HG03139 (cell line): ENCODE results near the gene PQBP1.
"Not testable (repeated sequence)": the region's sequence is repeated elsewhere in the genome, so short reads cannot be mapped to it uniquely, and the experiment has no call there.

Experiments used
- ATAC-seq: cut with Tn5 transposase; IDR thresholded peaks from one replicate; pipeline ENCODE4 v1.9.1; 2021; ENCODE audit not compliant: unreplicated experiment

PQBP1 gene, protein sequence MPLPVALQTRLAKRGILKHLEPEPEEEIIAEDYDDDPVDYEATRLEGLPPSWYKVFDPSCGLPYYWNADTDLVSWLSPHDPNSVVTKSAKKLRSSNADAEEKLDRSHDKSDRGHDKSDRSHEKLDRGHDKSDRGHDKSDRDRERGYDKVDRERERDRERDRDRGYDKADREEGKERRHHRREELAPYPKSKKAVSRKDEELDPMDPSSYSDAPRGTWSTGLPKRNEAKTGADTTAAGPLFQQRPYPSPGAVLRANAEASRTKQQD

DNA sequence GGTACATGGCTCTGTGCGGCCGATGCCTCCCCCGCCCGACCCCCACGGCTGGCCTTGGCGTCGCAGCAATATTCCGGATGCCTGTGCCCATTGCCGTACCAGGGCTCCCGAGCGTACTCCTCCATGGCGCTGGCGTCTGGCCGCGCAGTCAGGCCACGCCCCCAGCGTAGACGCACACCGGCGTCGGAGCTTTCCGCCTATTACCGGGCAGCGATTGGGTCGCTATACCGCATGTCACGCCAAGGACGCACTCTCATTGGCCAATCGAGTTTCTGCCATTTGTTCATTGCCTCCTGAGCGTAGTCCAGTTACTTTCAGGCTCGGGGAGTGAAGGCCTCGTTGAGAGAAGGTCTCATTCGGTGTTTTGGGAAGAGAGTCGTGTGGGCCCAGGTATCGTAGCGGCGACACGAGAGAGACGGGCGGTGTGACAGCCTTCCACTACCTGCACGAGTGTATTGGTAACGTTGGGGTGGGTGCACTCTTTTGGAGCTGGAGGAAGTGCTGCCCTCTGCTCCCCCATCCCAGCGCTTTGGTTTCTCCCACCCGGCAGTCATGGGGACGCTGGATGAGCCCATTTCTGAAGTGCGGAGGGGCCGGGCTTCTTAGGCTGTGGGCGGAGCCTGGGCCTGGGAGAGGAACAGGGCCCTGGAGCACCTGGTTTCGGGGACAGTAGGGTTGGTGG is at the start of gene PQBP1, which contains the start of gene TIMM17B:
Gene PQBP1 (plus strand): TSS at position 306 of the 682 bp plus-strand sequence. CDS start 580 bp downstream, outside the sequence.
Gene TIMM17B (minus strand): TSS at position 144 of the 682 bp plus-strand sequence. CDS start 19 bp downstream, at position 125.
- peak; percentile 86 for ATAC-seq

DNA sequence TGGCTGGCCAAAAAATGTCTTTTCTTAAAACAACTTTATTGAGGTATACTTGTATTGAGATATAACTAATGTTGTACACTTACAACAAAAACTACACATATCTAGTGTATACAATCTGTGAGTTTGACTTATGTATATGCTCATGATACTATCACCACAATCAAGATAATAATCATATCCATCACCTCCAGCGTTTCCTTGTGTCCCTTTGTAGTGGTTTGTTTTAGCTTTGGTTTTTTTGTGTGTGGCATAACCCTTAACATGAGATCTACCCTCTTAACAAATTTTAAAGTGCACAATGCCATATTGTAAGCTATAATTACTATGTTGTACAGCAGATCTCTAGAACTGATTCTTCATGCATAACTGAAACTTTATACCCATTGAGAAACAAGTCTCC is 48.9 kb upstream of the PQBP1 start:
- no peak for ATAC-seq

DNA sequence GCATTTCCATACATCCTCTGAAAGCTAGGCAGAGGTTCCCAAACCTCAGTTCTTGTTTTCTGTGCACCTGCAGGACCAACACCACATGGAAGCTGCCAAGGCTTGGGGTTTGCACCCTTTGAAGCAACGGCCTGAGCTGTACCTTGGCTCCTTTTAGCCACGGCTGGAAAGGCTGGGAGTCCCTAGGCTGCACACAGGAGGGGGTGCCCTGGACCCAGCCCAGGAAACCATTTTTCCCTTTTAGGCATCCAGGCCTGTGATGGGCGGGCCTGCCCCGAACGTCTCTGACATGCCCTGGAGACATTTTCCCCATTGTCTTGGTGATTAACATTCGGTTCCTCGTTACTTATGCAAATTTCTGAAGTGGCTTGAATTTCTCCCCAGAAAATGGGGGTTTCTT is 44.9 kb upstream of the PQBP1 start:
- ATAC-seq: no peak

DNA sequence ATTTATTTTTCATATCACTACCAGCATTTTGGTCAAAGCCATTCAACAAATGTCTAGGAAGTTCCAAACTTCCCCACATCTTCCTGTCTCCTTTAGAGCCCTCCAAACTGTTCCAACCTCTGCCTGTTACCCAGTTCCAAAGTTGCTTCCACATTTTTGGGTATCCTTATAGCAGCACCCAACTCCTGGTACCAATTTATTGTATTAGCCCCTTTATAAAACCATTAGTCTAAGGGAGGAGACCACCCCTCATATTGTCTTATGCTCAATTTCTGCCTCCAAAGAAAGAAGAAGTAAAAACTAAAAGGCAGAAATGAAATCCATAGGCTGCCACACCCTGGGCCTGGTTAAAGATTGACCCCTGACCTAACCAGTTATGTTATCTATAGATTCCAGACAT is 44.2 kb upstream of the PQBP1 start:
- ATAC-seq: not testable (repeated sequence)

DNA sequence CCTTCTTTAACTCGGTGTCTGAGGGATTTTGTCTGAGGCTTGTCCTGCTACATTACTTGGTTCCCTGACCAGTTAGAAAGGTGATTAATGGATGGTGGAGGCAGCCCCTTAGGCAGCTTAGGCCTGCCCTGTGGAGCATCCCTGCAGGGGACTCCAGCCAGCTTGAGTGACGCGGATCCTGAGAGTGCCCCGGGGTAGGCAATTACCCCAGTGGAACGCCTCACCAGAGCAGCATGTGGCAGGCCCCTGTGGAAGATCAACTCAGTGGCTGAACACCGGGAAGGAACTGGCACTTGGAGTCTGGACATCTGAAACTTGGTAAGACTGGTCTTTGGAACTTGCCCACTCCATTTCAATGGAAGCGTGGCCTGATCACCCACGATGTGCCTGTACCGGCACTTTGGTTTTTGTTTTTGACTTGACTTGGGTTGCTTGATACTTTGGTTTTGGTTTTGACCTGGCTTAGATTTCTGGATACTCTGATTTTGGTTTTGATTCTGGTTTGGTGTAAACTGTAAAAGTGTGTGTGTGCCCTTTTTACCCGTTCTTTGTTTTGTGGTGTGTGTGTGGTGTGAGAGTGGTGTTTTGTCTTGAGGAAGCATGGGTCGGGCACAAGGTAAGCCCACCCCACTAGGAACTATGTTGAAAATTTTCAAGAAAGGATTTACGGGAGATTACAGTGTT is 43.5 kb upstream of the PQBP1 start:
- ATAC-seq: not testable (repeated sequence)

DNA sequence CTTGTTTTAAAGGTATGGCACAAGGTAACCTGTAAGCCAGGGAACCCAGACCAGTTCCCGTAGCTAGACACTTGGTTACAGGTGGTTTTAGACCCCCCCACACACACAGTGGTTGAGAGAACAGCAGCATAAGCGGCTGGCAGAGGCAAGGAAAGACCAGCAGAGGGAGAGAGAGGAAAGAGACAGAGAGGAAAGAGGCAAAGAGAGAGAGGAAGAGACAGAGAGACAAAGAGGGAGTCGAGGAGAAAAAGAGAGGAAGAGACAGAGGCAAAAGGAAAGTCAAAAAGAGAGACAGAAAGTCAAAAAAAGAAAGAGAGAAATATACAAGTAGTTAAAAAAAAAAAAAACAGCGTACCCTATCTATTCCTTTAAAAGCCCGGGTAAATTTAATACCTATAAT is 42.8 kb upstream of the PQBP1 start:
- no peak for ATAC-seq

DNA sequence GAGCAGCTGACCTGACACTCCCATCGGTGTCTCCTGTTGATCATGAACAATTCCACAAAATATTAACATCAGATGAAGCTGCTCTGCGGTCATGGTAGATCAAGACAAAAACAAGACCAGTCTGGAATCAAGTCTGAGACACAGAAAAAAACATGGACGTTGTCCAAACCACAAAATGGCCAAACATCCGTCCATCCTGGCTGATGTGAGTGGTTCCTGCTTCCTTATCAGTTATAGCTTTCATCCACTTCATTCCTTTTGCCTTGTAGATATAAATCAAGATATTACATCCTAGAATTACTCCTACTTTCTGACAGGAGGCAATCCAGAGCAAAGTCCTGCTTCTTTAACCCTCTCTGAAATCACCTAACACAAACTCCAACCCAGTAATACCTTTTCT is 33.5 kb upstream of the PQBP1 start:
- no peak for ATAC-seq

DNA sequence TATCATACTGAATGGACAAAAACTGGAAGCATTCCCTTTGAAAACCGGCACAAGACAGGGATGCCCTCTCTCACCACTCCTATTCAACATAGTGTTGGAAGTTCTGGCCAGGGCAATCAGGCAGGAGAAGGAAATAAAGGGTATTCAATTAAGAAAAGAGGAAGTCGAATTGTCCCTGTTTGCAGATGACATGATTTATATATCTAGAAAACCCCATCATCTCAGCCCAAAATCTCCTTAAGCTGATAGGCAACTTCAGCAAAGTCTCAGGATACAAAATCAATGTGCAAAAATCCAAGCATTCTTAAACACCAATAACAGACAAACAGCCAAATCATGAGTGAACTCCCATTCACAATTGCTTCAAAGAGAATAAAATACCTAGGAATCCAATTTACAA is 25.7 kb upstream of the PQBP1 start:
- ATAC-seq: not testable (repeated sequence)

DNA sequence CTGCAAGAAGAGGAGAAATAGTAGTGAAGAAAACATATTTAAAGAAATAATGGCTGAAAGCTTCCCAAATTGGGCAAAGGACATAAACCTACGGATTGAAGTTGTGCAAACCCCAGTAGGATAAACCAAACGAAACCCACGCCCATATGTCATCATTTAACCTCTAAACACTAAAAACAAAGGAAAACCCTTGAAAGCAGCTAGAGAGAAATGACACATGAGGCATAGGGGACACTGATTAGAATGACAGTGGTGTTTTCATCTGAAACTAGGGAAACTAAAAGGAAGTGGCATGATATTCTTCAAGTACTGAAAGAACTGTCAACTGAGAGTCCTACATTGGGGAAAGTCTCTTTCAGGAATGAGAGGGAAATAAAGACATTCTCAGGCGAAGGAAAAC is 20.8 kb upstream of the PQBP1 start:
- not testable (repeated sequence) for ATAC-seq

DNA sequence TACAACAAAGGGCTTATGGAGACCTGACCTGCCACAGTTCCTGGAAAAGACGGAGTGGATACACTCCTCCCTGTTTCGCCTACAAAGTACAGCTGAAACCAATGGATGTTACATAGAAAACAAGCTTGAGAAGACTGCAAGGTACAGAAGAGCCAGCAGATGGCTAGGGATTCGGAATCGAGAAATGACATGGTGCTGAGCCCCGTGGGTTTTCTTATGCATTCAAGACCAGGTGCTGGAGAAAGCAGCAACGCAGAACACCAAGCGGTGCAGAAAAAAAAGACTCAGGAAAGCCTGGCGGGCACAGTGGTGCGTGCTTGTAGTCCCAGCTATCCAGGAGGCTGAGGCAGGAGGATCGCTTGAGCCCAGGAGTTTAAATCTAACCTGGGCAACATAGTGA is 14.0 kb upstream of the PQBP1 start:
- ATAC-seq: no peak

DNA sequence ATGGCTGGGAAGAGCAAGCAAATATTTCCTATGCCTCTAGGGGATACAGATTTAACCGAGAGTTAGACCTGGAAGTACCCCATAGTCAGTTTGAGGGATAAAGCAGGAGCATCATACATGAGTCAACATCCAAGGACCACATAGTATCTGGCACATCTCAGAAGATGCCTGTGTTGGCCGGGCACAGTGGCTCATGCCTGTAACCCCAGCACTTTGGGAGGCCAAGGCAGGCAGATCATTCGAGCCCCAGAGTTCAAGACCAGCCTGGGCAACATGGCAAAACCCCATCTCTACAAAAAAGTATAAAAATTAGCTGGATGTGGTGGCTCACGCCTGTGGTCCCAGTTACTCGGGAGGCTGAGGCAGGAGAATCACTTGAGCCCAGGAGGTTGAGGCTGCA is 11.1 kb upstream of the PQBP1 start:
- ATAC-seq: not testable (repeated sequence)

DNA sequence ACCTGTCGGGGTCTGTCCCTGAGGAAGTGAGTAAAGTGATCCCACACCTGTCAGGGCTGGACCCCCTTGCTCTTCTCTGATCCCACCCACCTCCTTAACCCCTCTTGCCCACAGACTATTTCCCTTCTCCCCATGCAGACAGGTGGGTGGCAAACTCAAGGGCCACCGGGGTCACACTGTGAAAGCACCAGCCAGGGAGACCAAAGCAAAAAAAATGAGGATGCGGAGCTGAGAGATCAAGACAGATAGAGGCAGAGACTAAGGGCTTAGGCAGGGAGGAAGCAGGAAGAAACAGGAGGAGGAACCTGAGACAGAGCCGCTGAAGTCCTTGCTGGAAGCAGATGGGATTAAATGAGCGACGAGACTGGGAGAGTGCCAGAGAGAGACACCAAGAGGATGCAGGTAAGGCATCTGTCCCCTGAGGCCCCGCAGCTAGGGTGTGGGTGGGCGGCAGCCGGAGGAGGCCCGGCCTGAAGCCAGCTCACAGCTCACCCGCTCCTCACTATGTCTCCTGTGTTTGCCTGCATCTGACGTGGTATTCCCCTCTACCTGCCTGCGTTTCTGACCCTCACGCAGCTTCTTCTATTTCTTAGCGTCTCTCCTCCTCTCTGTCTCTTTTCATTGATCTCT is 7.3 kb upstream of the PQBP1 start:
- no peak for ATAC-seq

DNA sequence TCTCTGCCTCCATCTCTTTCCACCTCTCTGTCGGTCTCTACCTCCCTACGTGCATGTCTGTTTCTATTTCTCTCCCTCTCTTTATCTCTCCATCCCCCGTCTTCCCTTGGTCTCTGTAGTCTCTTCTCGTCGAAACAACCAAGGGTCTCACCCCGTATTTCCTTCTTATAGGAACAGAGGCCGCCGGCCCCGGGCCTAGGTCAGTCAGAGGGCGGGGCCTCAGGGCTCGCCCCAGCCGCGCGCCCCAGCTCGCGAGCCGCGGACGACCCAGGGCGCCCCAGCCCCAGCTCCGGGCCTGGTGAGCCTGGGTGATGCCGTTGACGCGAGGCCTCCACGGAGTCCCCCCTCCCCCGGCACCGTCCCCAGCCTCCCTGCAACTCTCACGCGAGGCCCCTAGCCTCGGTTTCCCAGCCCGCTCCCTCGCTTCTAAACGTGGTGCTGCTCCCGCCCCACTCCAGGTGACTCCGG is 6.8 kb upstream of the PQBP1 start:
- no peak for ATAC-seq

DNA sequence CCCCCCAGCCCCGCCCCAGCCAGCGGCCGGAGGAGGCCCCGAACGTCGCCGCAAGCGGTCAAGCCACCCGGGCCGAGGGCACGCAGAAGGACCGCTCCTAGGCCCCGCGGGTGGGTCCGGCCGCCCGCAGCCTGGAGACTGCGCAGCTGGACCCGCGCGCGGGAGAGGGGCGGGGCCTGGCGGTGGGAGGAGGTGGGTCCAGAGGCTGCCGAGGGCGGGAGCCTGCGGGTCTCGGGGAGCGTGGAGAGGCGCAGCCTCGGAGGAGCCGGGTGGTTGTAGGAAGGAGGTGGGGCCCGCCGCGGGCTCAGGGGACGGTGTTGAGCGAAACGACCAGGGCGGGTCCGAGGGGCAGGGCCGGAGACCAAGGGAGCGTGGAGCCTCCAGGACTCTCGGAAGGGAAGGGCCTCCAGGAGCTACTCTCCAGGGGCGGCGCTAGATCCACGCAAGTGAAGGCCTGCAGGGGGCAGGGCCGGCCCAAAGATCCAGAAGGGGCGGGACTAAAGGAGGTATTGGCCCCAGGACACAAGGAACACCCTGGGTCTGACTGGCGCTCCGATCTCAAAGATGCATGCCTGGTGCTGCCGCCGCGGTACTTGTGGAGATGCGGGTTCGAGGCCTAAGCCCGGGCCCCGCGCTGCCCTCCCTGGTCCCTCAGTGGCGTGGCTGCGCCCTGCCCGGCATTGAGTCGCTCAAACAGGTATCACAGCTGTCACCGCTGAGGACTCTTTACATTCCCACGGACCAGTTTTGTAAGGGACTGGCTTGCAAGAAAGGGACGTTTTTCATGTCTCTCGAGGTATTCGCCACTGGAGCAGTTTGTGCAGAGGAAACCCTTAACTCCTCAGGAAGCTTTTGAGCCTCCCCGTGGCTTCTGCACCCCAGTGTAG is 6.1 kb upstream of the PQBP1 start:
- ATAC-seq: peak; percentile 79

DNA sequence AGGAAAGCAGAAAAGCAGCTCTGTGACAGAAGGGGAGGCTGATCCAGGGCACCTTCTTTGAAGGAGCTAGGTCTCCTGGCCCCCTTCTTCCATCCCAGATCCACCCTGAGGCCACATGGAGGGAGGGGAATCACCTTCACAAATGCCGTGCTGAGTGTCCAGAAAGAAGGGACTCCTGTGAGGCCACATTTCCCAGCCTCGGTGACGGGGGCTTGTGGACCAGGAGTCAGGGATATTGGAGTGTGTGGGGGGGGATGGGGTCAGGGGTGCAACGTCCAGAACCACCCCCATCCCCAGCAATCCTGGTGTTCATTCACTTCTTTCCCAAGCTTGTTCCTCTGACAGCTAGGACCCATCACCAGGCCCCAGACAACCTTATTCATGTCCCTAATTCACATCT is 4.8 kb upstream of the PQBP1 start:
- no peak for ATAC-seq

DNA sequence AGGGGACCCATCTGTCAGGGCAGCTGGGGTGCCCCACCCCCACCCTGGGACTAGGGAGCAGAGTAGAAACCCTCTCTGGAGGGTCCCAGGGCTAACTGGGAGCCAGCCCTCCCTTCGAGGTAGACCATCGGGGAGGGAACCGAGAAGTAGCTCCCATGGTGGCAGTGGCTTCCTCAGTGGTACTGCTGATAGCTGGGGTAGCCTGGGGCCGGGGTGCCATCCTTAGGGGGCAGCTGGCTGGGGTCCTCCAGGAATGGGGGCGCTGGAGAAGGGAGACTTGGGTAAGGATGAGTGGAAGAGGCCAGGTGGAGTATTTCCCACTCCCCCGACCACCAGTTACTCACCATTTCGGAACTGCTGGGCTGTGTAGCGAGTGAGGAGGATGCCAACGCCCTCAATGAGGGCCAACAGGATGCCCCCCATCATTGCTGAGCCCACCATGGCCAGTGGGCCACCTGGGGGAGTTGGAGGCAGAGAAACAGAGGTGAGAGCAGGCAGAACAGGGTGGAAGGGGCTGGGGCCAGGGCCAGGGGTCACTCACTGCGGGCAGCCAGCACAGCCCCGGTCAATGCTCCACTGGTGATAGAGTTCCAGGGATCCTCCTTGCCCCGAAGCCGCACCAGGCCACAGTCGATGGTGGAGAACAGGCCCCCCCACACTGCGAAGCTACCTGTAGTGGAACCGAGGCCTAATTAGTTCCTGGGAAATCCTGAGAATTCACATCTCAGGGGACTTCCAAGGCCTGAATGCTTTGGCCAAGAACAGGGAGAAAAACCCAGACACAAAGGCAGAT is 4.0 kb upstream of the PQBP1 start:
- ATAC-seq: no peak

DNA sequence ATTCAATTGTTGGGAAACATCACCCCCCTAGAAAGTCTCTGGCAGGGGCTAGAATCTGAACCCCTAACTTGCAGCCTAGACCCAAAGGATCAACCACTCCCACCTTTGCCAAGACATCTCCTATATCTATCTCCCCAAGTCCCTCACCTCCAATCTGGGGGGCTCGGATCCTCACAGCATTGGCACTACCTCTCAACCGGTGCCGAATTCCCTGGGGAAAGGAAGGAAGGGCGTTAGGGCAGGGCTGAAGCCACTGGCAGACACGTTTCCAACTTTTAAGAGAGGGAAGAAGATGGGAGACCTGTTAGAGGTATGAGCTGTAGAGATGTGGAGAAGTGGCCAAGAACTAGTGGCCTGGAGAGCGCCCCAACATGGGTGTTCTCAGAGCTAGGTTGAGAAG is 2.8 kb upstream of the PQBP1 start:
- no peak for ATAC-seq

DNA sequence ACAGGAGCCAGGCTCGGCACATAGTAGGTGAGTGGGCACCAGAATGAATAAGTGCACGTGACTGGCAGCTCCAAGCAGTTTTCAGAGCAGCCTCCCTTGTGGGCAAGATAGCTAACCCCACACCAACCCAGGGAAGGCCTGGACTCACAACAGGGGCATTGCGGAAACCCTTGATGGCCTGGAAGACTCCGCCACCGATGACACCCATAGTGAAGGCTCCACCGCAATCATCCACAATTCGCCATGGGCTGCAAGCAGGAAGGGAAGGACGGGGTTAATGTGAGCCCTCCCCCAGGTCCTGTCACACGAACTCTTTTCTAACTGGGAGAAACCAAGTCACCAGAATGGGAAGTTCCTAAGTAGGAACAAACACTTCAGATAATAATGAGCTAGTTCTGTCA is 1.1 kb upstream of the PQBP1 start:
- ATAC-seq: no peak

DNA sequence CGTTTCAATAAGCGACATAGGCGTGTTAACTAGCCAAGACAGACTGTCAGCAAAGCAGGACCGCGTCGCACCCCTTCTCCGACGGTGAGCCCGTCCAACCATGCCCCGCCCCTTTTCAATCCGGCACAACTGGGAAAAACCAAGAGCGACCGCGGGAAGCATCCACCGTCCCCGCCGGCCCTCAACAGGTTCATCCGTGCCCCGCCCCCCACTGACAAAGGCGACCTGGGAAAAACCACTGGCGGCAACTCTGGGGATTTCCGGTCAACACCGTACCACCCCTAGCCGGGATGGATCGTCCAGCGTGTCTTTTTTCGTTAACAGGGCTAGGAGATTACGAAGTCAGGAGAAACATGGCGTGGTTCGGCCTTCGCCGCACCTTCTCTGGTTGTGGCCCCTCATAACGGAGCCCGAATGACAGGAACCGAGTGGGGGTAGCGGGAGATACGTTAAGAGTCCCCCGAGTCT is 539 bp upstream of the PQBP1 start:
- peak; percentile 18 for ATAC-seq

DNA sequence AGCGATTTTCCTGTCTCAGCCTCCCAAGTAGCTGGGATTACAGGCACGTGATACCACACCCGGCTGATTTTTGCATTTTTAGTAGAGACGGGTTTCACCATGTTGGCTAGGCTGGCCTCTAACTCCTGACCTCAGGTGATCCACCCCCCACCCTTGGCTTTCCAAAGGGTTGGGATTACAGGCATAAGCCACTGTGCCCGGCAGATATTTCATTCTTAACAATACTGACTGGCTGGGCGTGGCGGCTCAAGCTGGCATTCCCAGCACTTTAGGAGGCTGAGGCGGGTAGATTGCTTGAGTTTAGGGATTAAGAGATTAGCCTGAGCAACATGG is 1.3 kb downstream of the PQBP1 start:
- ATAC-seq: no peak
